Colonic mucosa (tissue), 4 donors: ENCODE results near the gene AGAP2. TPM values are rescaled to one million over a fixed set of nuclear protein-coding genes. Genes with fewer than 3 reads are reported as not detected.

Experiments
- DNase-seq: peaks from one replicate; pipeline ENCODE4 v3.0.0-alpha.2; 2020
- H3K27ac ChIP-seq: fragments of 200-600 bp; one replicate; pipeline ENCODE4 v1.8.0; 2021
- H3K27me3 ChIP-seq: fragments of 200-600 bp; one replicate; pipeline ENCODE4 v1.8.0; 2021
- H3K36me3 ChIP-seq: fragments of 200-600 bp; one replicate; pipeline ENCODE4 v1.8.0; 2021
- H3K4me1 ChIP-seq: fragments of 200-600 bp; one replicate; pipeline ENCODE4 v1.8.0; 2021; ENCODE audit warnings: mild to moderate bottlenecking
- H3K4me3 ChIP-seq: fragments of 200-600 bp; one replicate; pipeline ENCODE4 v1.8.0; 2021
- H3K9ac ChIP-seq, 2 donors: one replicate each; pipeline ENCODE4 v1.7.0; 2013; ENCODE audit warnings: control low read depth in 2 of 2, low read depth in 2 of 2, low read length in 2 of 2
- H3K9me3 ChIP-seq: fragments of 200-600 bp; one replicate; pipeline ENCODE4 v1.8.0; 2021
- CTCF ChIP-seq: fragments of 200-600 bp; IDR thresholded peaks from one replicate; pipeline ENCODE4 v1.8.0; 2022; ENCODE audit warnings: antibody characterized with exemption, mild to moderate bottlenecking
- intact Hi-C: fragments of 100-400 bp; cut with DNase I; formaldehyde crosslinking; loops from one replicate; pipeline ENCODE4 v1.14.1; 2022
- total RNA-seq, 2 donors: library from RNA; stranded (reverse); fragmentation: NEBNext Ultra II Directional in 1 of 2; extraction: Animal tissue kit (Norgen Biotek cat#: 25700) in 1 of 2; gene quantifications; one replicate each; pipeline ENCODE4 v1.2.1, GENCODE V29; 2021
- donor health status: healthy.
- donor health status: DM: no; HTN: no; CAD: no.
- donor health status: DM: no; HTN: no; CAD: no.

AGAP2 gene
- total RNA-seq, 2 donors from 2014 or later: 0.86 to 1.0 TPM

- H3K36me3 ChIP-seq: no peaks in the 10 kb centered on the region
- H3K27ac ChIP-seq: no peak overlapping the region
- H3K4me3 ChIP-seq: no peak overlapping the region
- H3K27me3 ChIP-seq: peaks cover 52% of the 10 kb centered on the region
- intact Hi-C loops: no loop called here
- no peak for DNase-seq
- no peak for TF ChIP-seq CTCF
- peaks cover 5% of the 10 kb centered on the region for H3K4me1 ChIP-seq
- no peak overlapping the region for H3K9ac ChIP-seq
- H3K9me3 ChIP-seq: no peaks in the 10 kb centered on the region
Measured at GRCh38 chr12:57735198-57735855, 3.2 kb downstream of the AGAP2 start.

GRCh38 chr12:57734591-57734990, 4.0 kb downstream of the AGAP2 start:
- Histone ChIP-seq H3K4me1 (peaks cover 5% of the 10 kb centered on the region), H3K27ac (no peak overlapping the region), H3K9me3 (no peaks in the 10 kb centered on the region), H3K36me3 (no peaks in the 10 kb centered on the region), H3K27me3 (peaks cover 45% of the 10 kb centered on the region), H3K9ac (no peak overlapping the region), H3K4me3 (no peak overlapping the region)
- DNase-seq: no peak
- no peak for TF ChIP-seq CTCF
- intact Hi-C loops: no loop called here

GRCh38 chr12:57733928-57734327, 4.6 kb downstream of the AGAP2 start:
- intact Hi-C loops: no loop called here
- TF ChIP-seq CTCF: no peak

GRCh38 chr12:57732726-57733593, 5.6 kb downstream of the AGAP2 start:
- H3K27me3 ChIP-seq: peaks cover 29% of the 10 kb centered on the region
- TF ChIP-seq CTCF: no peak
- H3K27ac ChIP-seq: no peak overlapping the region
- H3K9ac ChIP-seq: no peak overlapping the region
- intact Hi-C loops: no loop called here
- no peak for DNase-seq
- no peak overlapping the region for H3K4me3 ChIP-seq
- H3K4me1 ChIP-seq: peaks cover 5% of the 10 kb centered on the region
- no peaks in the 10 kb centered on the region for H3K9me3 ChIP-seq
- H3K36me3 ChIP-seq: no peaks in the 10 kb centered on the region

More at GRCh38 chr12:57733928-57734327, 4.6 kb downstream of the AGAP2 start:
- Histone ChIP-seq H3K4me1 (peaks cover 5% of the 10 kb centered on the region), H3K9me3 (no peaks in the 10 kb centered on the region), H3K4me3 (no peak overlapping the region), H3K27ac (no peak overlapping the region), H3K27me3 (peaks cover 38% of the 10 kb centered on the region), H3K9ac (no peak overlapping the region), H3K36me3 (no peaks in the 10 kb centered on the region)
- DNase-seq: no peak

GRCh38 chr12:57732270-57732669, 6.3 kb downstream of the AGAP2 start:
- intact Hi-C loops: no loop called here
- TF ChIP-seq CTCF: no peak
- Histone ChIP-seq H3K4me1 (no peaks in the 10 kb centered on the region), H3K9ac (no peak overlapping the region), H3K36me3 (no peaks in the 10 kb centered on the region), H3K9me3 (no peaks in the 10 kb centered on the region), H3K4me3 (no peak overlapping the region), H3K27ac (no peak overlapping the region), H3K27me3 (peaks cover 27% of the 10 kb centered on the region)
- DNase-seq: no peak
